Right lobe of liver (tissue), 6 donors: ENCODE measurements around the gene HOXD1. TPM values are rescaled to one million over a fixed set of nuclear protein-coding genes. Genes with fewer than 3 reads are reported as not detected.

Experiments
- ATAC-seq, 4 donors: fragments of 200-7000 bp; cut with Tn5 transposase; one replicate each; pipeline ENCODE4 v1.9.1; 2020; ENCODE audit warnings: mild to moderate bottlenecking in 4 of 4, moderate library complexity in 4 of 4
- DNase-seq, 3 donors: peaks; one replicate each; pipeline ENCODE4 v3.0.0-alpha.2; 2020
- H3K27ac ChIP-seq, 3 donors: fragments of 200-600 bp; one replicate each; pipeline ENCODE4 v1.8.0; 2022
- H3K27me3 ChIP-seq, 2 donors: fragments of 200-600 bp; one replicate each; pipeline ENCODE4 v1.8.0; 2022
- H3K36me3 ChIP-seq, 4 donors: fragments of 200-600 bp; sonication (generic) in 1 of 4; one replicate each; pipeline versions ENCODE4 v1.5.1 to v1.8.0; 2017 to 2022; ENCODE audit warnings: control low read depth in 1 of 4
- H3K4me1 ChIP-seq, 4 donors: fragments of 200-600 bp; sonication (generic) in 1 of 4; one replicate each; pipeline versions ENCODE4 v1.5.1 to v1.8.0; 2017 to 2022; ENCODE audit warnings: control low read depth in 1 of 4
- H3K4me3 ChIP-seq, 3 donors: fragments of 200-600 bp; one replicate each; pipeline ENCODE4 v1.8.0; 2022
- H3K9me3 ChIP-seq, 4 donors: fragments of 200-600 bp; sonication (generic) in 1 of 4; one replicate each; pipeline versions ENCODE4 v1.5.1 to v1.8.0; 2017 to 2022; ENCODE audit warnings: control low read depth in 1 of 4
- POLR2A ChIP-seq: fragments of 450-650 bp; IDR thresholded peaks from one replicate; pipeline ENCODE4 v1.6.1; 2017; ENCODE audit warnings: antibody characterized with exemption, mild to moderate bottlenecking
- WGBS: methylation state at CpG from one replicate; pipeline ENCODE4 v1.1.6; 2018; ENCODE audit warnings: low coverage, low lambda C conversion rate; ENCODE audit not compliant: insufficient coverage; ENCODE audit errors: missing lambda C conversion rate; 5-methylcytosine and 5-hydroxymethylcytosine counted together
- intact Hi-C, 2 donors: fragments of 100-400 bp; cut with DNase I; formaldehyde crosslinking; loops; one replicate each; pipeline versions ENCODE4 v1.11.2 to v1.14.1; 2022
- total RNA-seq, 6 experiments: library from RNA; depleted of rRNA in 2 of 6; stranded (reverse); fragments of >200 nt in 2 of 6; fragmentation: NEBNext Ultra II Directional in 3 of 6; extraction: Animal tissue kit (Norgen Biotek cat#: 25700) in 3 of 6; gene quantifications; one replicate each; pipeline versions ENCODE4 v1.1.0 to v1.2.4, GENCODE V29; 2016 to 2023
- TF ChIP-seq, protein P1 (sequence below), 4 donors: fragments of 200-600 bp in 3 of 4; fragments of 450-650 bp in 1 of 4; IDR thresholded peaks; one replicate each; pipeline versions ENCODE4 v1.5.1 to v1.8.0; 2016 to 2022; ENCODE audit warnings: antibody characterized with exemption in 4 of 4, mild to moderate bottlenecking in 2 of 4
- donor health status: DM: no; HTN: yes; CAD: no.
- donor health status: DM: no; HTN: no; CAD: no.
- donor health status: DM: no; HTN: no; CAD: no.
- donor health status: DM: no; HTN: yes; CAD: no.
- donor health status: DM: no; HTN: yes; CAD: no.

The HOXD1 gene
- total RNA-seq, 6 experiments from 2014 or later = not detected

DNA sequence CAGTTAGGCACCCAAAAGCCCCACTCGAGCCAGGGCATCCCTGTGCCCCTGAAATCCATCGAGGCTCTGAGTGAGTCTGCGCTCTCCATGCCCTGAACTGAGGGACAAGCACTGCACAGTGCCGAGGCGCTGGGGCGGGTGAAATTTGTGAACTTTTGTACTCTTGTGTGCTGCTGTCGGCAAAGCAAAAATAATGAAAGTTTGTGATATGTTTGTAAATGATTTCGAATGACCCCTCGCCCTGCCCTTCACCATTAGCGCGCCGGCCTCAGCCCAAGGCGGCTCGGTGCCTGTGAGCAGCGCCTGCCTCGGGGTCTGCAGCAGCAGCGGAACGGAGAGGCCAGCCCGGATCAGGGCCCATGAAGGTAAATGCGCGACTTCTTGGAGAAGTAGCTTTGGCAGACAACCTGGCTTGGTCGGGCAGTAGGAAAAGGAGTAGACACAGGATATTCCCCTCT is 39.0 kb upstream of the HOXD1 start:
- intact Hi-C loops = loop anchor here (10.0 kb wide), 3 partner anchors 305 to 485 kb away; no protein-coding TSS in a partner anchor
- WGBS = 6% methylated on average over 9 of the region's 22 CpGs
- peaks cover 0 to 71% of the 10 kb centered on the region in 2 donors for H3K27me3 ChIP-seq
- H3K27ac ChIP-seq = no peak overlapping the region
- TF ChIP-seq, protein P1, sequence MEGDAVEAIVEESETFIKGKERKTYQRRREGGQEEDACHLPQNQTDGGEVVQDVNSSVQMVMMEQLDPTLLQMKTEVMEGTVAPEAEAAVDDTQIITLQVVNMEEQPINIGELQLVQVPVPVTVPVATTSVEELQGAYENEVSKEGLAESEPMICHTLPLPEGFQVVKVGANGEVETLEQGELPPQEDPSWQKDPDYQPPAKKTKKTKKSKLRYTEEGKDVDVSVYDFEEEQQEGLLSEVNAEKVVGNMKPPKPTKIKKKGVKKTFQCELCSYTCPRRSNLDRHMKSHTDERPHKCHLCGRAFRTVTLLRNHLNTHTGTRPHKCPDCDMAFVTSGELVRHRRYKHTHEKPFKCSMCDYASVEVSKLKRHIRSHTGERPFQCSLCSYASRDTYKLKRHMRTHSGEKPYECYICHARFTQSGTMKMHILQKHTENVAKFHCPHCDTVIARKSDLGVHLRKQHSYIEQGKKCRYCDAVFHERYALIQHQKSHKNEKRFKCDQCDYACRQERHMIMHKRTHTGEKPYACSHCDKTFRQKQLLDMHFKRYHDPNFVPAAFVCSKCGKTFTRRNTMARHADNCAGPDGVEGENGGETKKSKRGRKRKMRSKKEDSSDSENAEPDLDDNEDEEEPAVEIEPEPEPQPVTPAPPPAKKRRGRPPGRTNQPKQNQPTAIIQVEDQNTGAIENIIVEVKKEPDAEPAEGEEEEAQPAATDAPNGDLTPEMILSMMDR (IDR thresholded peaks at IDR 0.05) = no peak
- TF ChIP-seq POLR2A = no peak
- DNase-seq = no peak
- no peaks in the 10 kb centered on the region for H3K4me1 ChIP-seq
- no peak overlapping the region for H3K4me3 ChIP-seq
- H3K36me3 ChIP-seq = no peaks in the 10 kb centered on the region
- no peaks in the 10 kb centered on the region for H3K9me3 ChIP-seq
- no peak for ATAC-seq

GRCh38 chr2:176149939-176150583 is 38.4 kb upstream of the HOXD1 start:
- ATAC-seq = no peak
- 13% methylated on average over 20 of the region's 24 CpGs for WGBS
- no peak for DNase-seq
- no peak overlapping the region for H3K27ac ChIP-seq
- peaks cover 0 to 71% of the 10 kb centered on the region in 2 donors for H3K27me3 ChIP-seq
- intact Hi-C loops = loop anchor here (10.0 kb wide), 3 partner anchors 305 to 485 kb away; no protein-coding TSS in a partner anchor
- H3K9me3 ChIP-seq = no peaks in the 10 kb centered on the region
- no peak for TF ChIP-seq POLR2A
- TF ChIP-seq, protein P1 (IDR thresholded peaks at IDR 0.05) = no peak
- no peak overlapping the region for H3K4me3 ChIP-seq
- H3K4me1 ChIP-seq = no peaks in the 10 kb centered on the region
- no peaks in the 10 kb centered on the region for H3K36me3 ChIP-seq

- H3K27ac ChIP-seq = no peak overlapping the region
- intact Hi-C loops = no loop called here
- TF ChIP-seq, protein P1 (IDR thresholded peaks at IDR 0.05) = no peak
- no peak for TF ChIP-seq POLR2A
- 6% methylated on average over 6 of the region's 14 CpGs for WGBS
- peaks cover 0 to 76% of the 10 kb centered on the region in 2 donors for H3K27me3 ChIP-seq
- H3K4me3 ChIP-seq = no peak overlapping the region
- H3K9me3 ChIP-seq = no peaks in the 10 kb centered on the region
- H3K36me3 ChIP-seq = no peaks in the 10 kb centered on the region
- DNase-seq = no peak
- ATAC-seq = no peak
- H3K4me1 ChIP-seq = no peaks in the 10 kb centered on the region
Observed at GRCh38 chr2:176150584-176151441, 37.7 kb upstream of the HOXD1 start.

- Histone ChIP-seq H3K27ac (no peak within 1 kb of the TSS), H3K4me1 (no peaks in the 10 kb centered on the region), H3K9me3 (no peaks in the 10 kb centered on the region), H3K4me3 (no peak within 1 kb of the TSS), H3K36me3 (no peaks in the 10 kb centered on the region), H3K27me3 (peaks cover 0 to 82% of the 10 kb centered on the region in 2 donors)
- TF ChIP-seq POLR2A = no peak
- TF ChIP-seq, protein P1 (IDR thresholded peaks at IDR 0.05) = no peak
- WGBS = 2% methylated on average over 12 of the region's 55 CpGs
- intact Hi-C loops = no loop called here
- no peak for DNase-seq
- ATAC-seq = no peak
Observed at GRCh38 chr2:176151442-176152287, 36.8 kb upstream of the HOXD1 start, which contains the start of gene HOXD4. Gene HOXD4, plus strand, starts transcription at chr2:176151550. Its CDS starts 84 bp downstream, at chr2:176151634.
